ENCODE measurements around the gene PODN.

The PODN gene

GRCh38 chr1:53050310-53050709 is 11.7 kb upstream of the PODN start:
- in situ Hi-C loops (cut with MboI; ENCODE audit: low sequenced_read_pairs), result no loop called here

- in situ Hi-C loops (cut with MboI; ENCODE audit: low sequenced_read_pairs), result no loop called here
Measured at GRCh38 chr1:53051676-53052075, 10.3 kb upstream of the PODN start.

GRCh38 chr1:53057127-53057526 is 4.9 kb upstream of the PODN start:
- in situ Hi-C loops (cut with MboI; ENCODE audit: low sequenced_read_pairs), result no loop called here

DNA sequence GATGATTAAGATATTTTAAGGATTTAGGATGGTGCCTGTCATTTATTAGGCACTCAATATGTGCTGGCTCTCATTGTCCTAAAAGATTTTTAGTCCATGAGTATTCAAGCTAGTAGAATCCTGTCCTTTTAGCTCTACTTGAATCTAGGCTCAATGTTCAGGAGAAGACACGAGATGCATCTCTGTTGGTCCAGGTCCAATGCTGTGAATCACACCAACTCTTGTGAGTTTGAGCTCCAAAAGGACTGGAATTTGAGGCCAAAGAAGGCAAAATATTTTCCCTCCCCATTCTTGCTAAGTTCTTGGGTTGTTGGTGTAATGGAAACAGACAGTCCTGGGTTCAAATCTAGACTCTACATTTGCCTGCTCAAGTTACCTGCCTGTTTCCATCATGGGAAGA is 1.4 kb upstream of the PODN start:
- in situ Hi-C loops (cut with MboI; ENCODE audit: low sequenced_read_pairs), result no loop called here

DNA sequence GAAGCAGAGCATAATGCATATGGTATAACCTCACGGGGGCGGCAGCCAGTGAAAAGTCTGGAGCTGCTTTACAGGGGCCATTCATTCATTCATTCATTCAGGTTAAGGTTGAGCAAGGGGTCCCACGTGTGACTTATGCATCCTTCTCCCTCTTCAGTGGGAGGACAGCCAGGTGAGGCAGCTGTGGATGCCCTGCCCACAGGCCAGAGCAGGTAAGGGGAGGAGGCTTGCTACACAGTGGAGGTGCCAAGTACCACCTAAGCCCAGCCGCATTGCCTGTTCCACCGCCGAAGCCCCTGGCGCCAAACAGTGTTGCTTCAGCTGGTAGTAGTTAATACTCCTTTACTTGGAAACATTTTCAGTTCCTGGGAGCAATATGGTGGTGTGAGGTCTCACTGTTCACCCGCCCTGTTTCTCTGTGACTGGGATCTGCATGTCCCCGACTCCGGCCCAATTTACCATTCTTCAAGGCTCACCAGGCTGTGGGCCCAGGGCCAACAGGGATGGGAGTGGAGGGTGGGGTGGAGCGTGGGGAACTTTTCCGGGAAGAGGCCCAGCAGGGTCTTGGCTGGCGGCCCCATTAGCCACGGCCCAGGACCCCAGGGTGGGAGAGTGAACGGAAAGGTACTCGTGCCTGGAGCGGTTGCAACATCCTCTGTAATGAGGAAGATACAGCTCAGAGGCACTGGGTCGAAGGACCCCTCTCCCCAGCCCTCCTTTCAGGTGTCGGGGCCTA is 722 bp upstream of the PODN start:
- in situ Hi-C loops (cut with MboI; ENCODE audit: low sequenced_read_pairs), result no loop called here

DNA sequence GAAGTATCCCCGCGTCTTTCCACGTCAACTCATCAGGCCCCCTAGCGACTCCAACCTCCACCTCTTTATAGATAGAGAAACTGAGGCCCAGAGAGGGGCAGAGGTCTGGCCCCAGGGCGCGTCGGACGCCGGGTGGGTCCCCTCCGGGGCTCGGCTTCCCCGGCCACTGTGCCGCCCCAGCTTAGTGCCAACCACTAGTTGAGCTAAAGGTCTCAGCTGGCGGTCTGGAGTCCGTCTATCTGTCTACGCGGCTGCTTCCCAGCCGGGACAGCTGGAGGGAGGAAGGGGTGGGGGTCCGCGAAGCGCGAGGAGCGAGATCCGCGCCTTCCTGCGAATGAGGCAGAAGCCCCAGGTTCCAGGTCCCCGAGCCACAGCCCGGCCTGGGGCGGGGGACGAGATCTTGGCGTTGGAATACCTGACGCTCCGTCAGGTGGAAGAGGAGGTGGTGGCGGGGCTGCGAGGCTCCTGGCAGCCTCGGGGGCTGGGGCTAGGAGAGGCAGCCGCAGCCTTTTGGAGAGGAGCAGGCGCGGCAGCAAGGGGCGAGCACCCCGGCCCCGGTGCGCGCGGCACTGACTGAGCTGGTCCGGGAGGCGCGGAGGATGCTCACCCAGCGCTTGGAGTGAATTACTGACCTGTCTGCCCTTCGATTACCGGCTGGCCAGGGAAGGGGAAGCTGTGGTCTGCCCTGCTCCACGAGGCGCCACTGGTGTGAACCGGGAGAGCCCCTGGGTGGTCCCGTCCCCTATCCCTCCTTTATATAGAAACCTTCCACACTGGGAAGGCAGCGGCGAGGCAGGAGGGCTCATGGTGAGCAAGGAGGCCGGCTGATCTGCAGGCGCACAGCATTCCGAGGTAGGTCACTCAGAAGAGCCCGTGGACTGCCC is 937 bp downstream of the PODN start:
- in situ Hi-C loops (cut with MboI; ENCODE audit: low sequenced_read_pairs), result no loop called here

DNA sequence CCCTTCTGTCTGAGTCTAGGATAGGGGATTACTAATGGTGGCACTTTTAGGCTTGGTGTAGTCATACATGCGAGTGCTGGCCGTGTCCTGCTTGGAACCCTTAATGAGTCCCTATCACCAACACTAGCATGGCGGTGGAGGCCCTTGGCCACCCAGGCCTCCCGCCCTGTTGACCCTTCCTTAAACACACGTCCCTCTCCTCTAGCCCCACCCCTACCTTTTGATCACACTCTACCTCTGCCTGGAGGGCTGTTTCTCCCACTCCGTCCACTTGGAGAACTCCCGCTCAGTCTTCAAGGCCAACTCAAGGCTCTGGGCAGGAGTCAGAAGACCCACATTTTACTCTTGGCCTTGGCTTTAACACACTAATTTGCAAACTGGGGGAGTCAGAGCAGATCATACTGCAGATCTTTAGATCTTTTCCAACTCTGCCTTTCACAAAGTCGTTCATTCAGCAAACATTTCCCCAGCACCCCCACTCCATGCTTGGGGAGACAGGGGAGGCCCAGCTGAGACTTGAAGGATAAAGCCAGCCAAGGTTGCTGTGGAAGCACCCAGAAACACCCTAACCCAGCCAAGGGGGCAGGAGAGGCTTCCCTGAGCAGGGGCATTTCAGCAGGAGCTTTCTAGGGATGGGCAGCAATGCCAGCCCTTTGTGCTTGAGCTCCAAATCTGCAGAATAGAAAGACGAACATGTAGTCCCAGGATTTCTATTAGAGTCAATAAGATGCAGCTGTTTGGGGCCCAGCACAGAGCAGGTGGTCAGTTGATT is 1.9 kb downstream of the PODN start:
- in situ Hi-C loops (cut with MboI; ENCODE audit: low sequenced_read_pairs), result no loop called here

DNA sequence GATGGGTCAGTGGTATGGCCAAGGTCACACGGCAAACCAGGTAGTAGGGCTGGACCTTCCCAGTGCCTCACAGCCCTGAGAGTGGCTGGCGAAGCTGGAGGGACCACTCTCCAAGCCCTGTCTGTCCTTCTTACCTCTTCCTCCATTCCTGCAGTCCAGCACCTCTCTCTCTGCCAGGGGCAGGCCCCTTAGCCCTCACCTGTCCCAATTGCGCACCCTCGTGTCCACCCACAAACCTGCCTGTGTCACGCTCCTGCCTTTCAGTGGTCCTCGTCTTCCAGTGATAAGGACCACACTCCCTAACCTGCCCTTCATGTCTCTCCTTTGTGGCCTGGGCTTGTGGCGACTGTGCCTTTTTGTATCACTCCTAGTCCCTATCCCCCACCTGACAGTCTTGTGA is 3.4 kb downstream of the PODN start:
- in situ Hi-C loops (cut with MboI; ENCODE audit: low sequenced_read_pairs), result no loop called here

- in situ Hi-C loops (cut with MboI; ENCODE audit: low sequenced_read_pairs), result no loop called here
Measured at GRCh38 chr1:53066488-53066887, 4.5 kb downstream of the PODN start.

DNA sequence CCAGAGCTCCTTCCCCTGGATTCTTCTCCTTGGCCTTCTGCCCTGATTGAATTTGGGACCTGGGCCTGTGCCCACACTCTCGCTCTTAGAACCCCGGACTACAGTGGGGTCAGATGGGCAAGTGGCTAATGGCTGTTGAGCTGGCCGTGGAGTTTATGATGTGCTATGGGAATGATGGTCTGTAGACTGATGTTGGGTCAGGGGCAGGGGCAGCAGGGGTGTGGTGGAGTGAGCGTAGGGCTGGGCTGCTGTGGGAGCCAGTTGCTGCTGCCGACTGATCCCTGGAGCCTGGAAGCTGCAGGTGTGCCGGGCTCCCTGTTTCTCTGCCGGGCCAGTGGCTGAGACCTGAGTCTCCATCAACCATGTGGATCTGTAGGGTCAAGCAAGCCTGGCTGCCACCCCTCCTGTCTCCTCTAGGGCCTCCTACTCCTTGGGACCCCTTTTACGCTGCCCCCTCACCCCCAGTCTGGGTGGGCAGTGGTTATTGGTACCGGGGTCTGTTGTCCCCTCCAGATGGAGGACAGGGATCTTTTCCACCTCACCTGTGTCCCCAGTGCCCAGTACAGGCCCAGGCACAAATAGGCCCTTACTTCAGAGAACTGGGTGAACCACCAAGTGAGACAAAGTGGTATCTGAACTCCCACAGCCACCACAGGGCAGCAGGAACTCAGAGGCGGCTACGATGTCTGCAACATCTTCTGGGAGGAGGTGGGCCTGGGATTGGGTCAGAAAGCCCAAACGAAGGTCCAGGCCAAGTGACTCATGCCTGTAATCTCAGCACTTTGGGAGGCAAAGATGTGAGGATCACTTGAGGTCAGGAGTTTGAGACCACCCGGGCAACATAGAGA is 5.1 kb downstream of the PODN start:
- in situ Hi-C loops (cut with MboI; ENCODE audit: low sequenced_read_pairs), result no loop called here

- in situ Hi-C loops (cut with MboI; ENCODE audit: low sequenced_read_pairs), result no loop called here
Measured at GRCh38 chr1:53067886-53068285, 5.9 kb downstream of the PODN start.

DNA sequence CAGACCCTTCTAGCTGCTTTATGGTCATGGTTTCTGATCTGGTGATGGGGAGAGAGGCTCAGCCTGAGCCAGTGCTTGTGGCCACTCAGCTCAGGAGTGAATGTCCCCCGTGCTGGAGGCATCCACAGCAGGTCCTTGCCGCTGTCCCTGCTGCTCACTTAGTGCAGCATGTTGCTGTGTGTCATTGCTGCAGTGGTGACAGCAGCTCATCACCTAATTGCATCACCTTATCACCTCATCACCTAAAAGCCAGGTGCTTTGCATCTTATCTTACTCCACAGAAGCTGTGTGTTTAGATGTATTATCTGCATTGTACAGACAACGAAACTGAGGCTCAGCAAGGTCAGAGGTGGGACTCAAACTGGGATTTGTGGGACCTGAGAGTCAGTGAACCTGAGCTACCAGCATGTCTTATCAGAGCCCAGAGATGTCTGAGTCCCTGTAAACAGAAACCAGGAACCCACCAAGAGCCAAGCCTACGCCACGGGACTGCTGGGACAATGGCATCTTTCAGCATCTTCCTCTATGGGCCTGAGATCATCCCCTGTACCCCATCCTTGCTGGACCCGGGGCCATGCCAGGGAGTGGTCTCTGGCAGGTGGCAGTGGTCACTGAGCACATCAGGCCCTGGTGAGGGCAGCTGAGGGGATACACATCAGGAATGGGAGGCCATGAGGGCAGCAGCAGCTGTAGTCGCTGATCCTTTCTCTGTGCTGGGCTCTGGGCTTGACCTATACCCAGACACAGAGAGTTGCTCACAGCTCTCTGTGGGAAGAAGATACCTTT is 6.5 kb downstream of the PODN start:
- in situ Hi-C loops (cut with MboI; ENCODE audit: low sequenced_read_pairs), result no loop called here

DNA sequence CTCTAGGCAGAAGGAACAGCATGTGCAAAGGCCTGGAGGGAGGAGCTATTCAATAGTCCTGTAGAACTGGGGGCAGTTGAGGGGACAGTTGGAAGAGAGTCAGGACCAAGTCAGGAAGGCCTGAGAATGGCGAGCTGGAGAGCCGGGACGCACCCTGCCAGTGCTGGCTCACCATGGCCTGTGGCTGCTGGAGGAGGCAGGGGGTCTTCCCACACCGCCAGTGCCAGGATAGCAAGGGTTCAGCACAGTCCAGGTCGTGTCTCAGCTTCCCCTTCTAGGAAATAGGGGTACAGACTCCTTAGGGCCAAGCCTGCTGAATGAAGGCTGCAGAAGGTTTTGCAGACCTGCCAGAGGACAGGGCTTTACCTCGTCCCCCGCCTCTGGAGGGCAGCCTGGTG is 7.3 kb downstream of the PODN start:
- in situ Hi-C loops (cut with MboI; ENCODE audit: low sequenced_read_pairs), result no loop called here

- in situ Hi-C loops (cut with MboI; ENCODE audit: low sequenced_read_pairs), result no loop called here
Measured at GRCh38 chr1:53069663-53070327, 7.8 kb downstream of the PODN start.

- in situ Hi-C loops (cut with MboI; ENCODE audit: low sequenced_read_pairs), result no loop called here
Measured at GRCh38 chr1:53070621-53071020, 8.6 kb downstream of the PODN start.

- in situ Hi-C loops (cut with MboI; ENCODE audit: low sequenced_read_pairs), result no loop called here
Measured at GRCh38 chr1:53071167-53071865, 9.3 kb downstream of the PODN start.

GRCh38 chr1:53071915-53072314 is 9.9 kb downstream of the PODN start:
- in situ Hi-C loops (cut with MboI; ENCODE audit: low sequenced_read_pairs), result no loop called here

DNA sequence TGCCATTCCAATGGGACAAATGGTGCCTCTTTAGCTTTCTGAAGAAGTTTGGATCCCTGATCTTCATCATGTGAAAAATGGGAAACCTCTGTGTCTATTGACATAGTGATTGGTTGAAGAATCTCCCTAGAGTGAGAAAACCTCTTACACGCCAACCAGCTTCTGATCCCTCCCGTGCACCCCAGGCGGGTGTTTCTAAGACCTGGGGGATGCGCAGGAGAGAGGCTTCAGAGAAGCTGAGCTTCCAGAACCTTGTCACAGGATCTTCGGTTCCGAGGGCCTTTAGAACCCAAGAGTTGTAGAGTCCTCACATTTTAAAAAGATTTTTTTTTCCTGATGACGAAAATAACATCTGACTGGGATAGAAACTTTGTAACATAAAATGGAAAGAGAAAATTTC is 11.3 kb downstream of the PODN start:
- in situ Hi-C loops (cut with MboI; ENCODE audit: low sequenced_read_pairs), result no loop called here

DNA sequence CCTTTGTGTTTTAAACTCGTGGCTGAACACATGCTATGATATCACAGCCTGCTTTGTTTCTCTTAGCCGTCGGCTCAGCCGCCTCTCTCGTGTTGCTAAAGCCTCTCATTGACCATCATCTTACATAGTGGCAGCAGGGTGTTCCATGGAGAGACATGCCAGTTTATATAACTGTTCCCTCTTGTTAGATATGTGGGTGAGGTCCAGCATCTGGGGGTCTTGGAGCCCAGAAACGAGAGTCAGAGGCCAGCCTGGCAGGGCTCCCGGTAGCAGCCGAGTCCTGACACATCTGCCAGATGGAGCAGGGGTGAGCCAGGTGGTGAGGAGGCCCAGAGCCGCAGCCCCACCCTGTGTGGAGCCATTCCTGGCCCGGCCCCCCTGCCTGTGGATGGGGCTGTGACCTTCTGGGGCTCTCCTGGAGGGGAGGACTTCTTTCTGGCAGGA is 11.9 kb downstream of the PODN start:
- in situ Hi-C loops (cut with MboI; ENCODE audit: low sequenced_read_pairs), result no loop called here
